Tongue (tissue), 2 donors: ENCODE measurements around the gene CDH24. TPM values are rescaled to one million over a fixed set of nuclear protein-coding genes. Genes with fewer than 3 reads are reported as not detected.

Source experiments
- DNase-seq: peaks from one replicate; pipeline ENCODE4 v3.0.0-alpha.2; 2015
- total RNA-seq: library from RNA; depleted of rRNA; stranded (reverse); fragments of >200 nt; gene quantifications from one replicate; pipeline ENCODE4 v1.2.3, GENCODE V29; 2014

Gene CDH24
- total RNA-seq, 1 donor from 2014 or later: 4.5 TPM

DNA sequence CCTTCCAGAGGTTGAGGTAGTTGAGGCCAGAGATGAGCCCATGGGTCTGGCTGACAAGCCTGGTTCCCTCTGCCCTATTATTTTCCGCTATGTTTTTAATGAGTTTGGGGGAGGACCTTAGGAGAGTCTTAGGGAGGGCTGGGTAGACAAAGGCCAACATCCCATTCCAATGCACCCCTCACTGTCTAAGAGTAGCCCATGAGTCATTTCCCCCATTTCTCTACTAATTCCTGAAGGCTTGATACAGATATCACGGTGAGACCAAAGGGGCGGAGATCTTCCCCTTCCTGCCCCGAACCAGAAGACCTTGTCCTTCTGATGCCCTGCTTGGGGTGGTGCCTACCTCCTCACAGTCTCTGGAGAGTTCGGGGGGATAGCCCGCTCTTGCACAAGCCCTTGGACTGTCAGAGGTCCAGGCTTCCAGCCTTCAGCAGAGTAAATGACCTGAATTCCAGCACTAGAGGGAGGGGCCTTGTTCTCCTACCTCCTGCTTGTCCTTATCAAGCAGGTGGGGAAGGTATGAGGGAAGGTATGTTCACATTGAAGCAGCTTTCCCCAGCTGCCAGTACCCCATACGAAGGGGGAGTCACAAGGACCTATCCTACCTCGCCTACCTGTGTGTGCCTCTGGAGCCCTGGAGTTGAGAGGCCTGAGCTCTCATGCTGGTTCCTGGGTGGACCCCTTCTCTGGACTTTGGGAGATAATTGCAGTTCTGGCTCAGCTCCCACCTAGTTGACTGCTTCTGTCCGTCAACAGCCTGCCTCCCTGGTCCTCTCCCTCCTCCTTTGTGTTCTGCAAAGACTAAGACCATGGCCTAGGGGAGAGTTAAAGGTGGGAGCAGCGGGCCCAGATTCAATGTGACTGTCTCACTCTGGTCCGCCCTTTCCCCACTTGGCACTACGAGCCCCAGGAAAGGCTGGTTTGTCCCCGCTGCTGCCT lies 11.6 kb downstream of the CDH24 start:
- DNase-seq: no peak

DNA sequence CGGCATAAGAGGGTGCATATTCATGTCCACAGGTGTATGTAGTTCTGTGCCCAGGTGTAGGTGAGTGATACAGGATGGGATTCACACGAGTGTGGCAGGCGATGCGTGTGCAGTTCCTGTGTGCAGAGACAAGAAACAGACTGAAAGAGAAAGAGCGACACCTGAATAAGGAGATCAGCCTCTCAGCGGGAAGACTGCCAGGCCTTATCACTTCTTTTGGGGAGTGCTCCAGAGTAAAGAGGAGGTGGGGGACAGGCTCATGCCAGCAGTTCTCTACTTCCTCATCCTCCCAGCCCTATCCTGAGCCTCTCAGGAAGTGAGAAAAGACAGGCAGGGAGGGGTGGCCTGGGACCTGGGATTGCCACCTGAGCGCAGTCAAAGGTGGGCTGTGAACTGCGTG lies 12.5 kb downstream of the CDH24 start:
- DNase-seq: no peak

GRCh38 chr14:23043754-23044153 lies 13.6 kb downstream of the CDH24 start:
- no peak for DNase-seq

- DNase-seq: no peak
These were observed 14.2 kb downstream of the CDH24 start for GRCh38 chr14:23043145-23043544.

DNA sequence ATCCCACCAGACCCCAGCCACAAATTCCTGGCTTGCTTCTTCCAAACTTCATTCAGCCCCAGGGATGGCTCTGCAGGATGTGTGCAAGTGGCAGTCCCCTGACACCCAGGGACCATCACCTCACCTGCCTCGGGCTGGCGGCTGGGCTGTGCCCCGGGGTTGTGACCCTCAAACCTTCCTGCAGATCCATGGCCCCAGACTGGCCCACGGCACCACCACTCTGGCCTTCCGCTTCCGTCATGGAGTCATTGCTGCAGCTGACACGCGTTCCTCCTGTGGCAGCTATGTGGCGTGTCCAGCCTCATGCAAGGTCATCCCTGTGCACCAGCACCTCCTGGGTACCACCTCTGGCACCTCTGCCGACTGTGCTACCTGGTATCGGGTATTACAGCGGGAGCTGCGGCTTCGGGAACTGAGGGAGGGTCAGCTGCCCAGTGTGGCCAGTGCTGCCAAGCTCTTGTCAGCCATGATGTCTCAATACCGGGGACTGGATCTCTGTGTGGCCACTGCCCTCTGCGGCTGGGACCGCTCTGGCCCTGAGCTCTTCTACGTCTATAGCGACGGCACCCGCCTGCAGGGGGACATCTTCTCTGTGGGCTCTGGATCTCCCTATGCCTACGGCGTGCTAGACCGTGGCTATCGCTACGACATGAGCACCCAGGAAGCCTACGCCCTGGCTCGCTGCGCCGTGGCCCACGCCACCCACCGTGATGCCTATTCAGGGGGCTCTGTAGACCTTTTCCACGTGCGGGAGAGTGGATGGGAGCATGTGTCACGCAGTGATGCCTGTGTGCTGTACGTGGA lies 15.0 kb downstream of the CDH24 start, which contains the start of gene PSMB11:
PSMB11 (plus strand) TSS at position 51 of the 804 bp plus-strand sequence; CDS start at position 65, 14 bp downstream.
- no peak for DNase-seq

DNA sequence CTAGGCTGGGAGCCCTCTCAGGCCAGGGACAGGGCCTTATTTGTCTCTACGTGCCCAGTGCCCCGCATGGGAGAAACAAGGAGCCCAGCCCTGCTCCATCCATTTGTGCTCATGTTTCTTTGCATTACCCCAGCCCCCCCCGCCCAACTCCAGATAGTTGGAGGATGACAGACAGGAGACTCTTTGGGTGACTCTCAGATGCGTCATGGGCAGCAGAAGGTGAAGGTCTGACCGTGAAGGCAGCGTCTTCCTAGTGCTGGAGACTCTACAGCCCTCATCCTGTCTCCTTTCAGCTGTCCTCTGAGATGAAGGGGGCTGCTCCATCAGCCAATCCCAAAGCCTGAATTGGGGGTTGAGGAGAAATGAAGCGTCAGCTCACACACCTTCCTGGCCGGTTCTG lies 15.6 kb downstream of the CDH24 start:
- DNase-seq: no peak

- DNase-seq: no peak
These were observed 17.2 kb downstream of the CDH24 start for GRCh38 chr14:23040100-23040499.

GRCh38 chr14:23035303-23036144 lies 21.8 kb downstream of the CDH24 start:
- no peak for DNase-seq

GRCh38 chr14:23034498-23035302 lies 22.6 kb downstream of the CDH24 start, which contains the start of gene PSMB5:
Gene PSMB5, minus strand, starts transcription at chr14:23034900. Its CDS starts 19 bp downstream, at chr14:23034881.
- DNase-seq: peak; percentile 98

GRCh38 chr14:23033801-23034497 lies 23.4 kb downstream of the CDH24 start:
- no peak for DNase-seq

- no peak for DNase-seq
These were observed 24.0 kb downstream of the CDH24 start for GRCh38 chr14:23033251-23033727.

- no peak for DNase-seq
These were observed 26.4 kb downstream of the CDH24 start for GRCh38 chr14:23030936-23031335.

DNA sequence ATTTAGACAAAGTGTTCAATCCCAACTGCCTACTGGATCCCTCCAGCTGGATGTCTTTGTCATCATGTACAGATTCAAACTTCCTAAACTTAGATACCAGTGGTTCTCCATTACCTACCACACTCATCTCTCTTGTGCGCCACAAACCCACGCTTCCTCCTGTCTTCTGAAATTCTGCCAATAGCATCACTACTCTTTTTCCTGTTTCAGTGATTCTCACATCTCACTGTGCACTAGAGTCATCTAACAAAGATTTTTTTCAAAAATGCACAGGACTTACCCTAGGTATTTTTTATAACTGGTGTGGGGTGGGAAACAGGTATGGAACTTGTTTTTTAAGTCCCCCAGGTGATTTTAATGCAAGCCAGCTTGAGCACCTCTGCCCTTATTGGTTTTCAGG lies 28.5 kb downstream of the CDH24 start:
- no peak for DNase-seq

- no peak for DNase-seq
These were observed 32.0 kb downstream of the CDH24 start for GRCh38 chr14:23025151-23025814.

DNA sequence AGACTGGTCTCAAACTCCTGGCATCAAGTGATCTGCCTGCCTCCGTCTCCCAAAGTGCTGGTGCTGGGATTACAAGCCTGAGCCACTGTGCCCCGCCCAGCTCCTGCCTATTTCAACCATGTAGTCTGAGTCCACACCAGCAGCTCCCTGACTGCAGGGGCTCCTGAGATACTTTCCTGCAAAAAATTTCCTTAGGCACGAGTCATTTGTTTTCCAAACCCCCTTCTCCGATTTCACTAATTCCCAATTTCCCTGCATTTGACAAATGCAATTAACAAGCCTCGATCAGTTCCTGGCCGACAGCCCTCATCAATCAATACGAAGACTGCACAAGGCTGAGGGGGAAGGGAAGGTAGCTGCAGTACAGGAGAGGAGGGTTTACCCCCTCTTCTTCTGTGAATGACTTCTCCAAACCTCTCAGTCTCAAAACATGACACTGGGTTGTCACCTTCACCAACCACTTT lies 32.7 kb downstream of the CDH24 start:
- DNase-seq: no peak

GRCh38 chr14:23023795-23024152 lies 33.5 kb downstream of the CDH24 start:
- no peak for DNase-seq

GRCh38 chr14:23023022-23023794 lies 34.1 kb downstream of the CDH24 start:
- DNase-seq: no peak

DNA sequence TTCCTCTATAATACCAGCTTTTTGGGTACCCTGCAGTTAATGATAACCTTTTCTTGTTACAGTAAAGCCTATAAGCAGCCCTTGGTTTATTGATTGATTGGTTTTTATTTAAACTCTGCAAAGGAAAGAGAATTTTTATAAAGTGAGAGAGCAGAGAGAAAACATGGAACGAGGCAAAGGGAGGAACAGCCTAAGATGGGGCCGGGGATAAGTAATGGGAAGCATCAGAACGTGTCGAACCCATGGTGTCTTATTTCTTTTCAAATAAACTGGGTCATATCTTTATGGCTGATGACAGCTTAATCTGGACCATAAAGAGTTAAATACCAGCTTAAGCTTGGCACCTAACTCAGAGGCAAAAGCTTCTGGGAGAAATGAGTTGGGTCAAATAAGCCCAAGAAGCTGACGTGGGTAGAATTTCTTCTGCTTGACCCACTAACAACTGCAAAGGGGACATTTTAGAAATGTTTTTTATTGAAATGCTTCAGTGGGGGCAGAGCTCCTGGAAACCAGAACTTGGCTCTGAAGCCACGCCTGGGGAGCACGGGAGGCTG lies 35.4 kb downstream of the CDH24 start:
- no peak for DNase-seq

DNA sequence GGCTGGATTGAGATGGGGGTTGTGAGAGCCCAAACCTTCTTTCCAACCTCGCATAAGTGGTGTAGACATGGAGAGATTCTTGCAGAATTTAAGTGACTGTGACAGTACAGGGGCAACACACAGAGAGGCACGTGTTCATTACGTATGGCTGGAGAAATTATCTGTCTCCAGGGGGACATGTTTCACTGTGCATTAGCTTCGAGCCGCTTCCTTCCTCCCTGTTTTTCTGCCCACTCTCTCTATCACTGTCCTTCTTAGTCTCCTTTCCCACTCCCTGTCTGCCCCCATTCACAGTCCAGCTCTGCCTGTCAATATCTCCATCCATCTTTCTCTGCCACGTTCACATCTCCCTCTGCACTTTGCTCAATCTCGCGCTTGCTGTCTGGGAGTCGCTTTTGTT lies 35.9 kb downstream of the CDH24 start:
- no peak for DNase-seq
